Measurements from ENCODE around the gene RNF214.
"Not testable (repeated sequence)": the region's sequence is repeated elsewhere in the genome, so short reads cannot be mapped to it uniquely, and the experiment has no call there.

RNF214 gene

DNA sequence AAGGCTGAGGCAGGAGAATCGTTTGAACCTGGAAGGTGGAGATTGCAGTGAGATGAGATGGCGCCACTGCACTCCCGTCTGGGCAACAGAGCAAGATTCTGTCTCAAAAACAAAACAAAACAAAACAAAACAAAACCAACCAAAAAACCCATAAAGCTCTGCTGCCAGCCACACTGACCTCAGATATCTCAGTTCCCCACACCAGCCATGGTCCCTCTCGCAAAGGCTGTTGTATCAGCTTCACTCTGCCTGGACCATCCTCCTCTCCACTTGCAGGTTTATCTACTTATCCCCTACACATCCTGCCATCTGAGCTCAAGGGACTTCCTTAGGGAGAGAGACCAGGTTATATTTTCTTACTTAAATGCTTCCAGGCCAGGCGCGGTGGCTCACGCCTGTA lies 69.8 kb downstream of the RNF214 start:
- no peak for DNase-seq (ENCODE audit: low read depth)
- no peak overlapping the region for H3K4me3 ChIP-seq (ENCODE audit: low read depth, low read length)

DNA sequence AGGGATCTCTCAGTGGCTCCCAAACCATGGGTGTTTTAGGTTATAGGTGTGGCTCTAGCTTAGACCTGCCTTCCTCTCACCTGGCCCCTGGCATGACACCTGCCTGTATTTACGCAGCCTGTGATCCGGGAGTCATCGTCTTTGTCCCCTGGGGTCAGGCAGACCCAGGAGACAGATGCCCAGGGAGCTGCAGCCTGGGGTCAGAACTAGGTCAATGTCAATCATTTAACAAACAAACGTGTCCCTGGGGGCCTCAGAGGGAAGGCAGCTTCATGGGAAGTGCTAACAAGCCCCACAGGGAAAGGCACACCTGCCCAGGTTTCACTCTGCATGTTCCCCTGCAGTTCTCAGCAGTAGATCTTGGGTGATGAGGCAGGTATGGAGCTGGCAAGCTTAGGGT lies 70.6 kb downstream of the RNF214 start:
- no peak for DNase-seq (ENCODE audit: low read depth)
- H3K4me3 ChIP-seq (ENCODE audit: low read depth, low read length) = no peak overlapping the region

DNA sequence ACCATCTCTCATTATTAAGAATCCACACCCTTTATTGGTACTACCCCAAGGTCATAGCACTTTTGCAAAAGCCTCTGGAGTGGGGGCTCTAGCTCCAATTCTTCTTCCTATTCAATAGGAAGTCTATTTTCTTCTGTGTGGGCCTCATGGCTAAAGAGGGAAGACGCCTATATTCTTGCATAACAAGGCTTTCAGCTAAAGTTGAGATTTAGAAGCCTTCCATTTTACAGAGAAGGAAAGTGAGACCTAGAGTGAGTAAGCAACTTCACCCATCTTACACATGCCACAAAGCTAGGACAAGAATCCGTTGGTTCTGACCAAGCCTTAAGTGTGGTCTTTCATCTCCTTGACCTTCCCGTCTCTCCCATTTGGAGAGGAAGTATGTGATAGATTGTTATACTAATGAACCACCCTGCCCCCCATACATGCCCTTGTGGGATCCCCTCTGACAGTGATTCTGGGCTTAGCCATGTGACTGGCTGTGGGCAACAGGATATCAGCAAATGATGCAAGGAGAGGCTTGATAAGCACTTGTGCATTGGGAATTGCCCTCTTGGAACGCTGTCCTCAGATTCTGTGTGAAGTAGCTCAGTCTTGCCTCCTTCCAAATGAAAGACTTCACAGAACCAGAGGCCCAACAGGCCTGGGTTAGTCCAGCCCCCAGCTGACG lies 71.3 kb downstream of the RNF214 start:
- DNase-seq (ENCODE audit: low read depth) = no peak
- H3K4me3 ChIP-seq (ENCODE audit: low read depth, low read length) = no peak overlapping the region

DNA sequence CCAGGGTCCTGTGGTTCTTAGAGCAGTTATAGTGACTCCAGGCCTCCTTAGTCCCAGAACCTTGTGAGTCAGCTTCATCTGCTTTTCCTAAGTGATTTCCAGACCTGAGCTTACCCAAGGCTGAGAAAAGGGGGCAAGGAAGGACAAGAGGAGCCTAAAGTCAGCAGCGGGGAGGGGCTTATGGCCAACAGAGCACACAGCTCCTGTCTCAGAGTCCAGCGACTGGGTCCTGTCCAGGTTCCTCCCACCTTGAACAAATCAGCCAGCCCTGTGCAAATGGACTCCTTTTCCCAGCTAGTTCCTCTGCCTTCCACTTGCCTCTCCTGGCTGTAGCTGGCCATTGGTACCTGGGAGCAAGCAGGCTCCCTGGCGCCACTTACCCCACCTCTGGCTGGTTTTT lies 72.7 kb downstream of the RNF214 start:
- DNase-seq (ENCODE audit: low read depth) = no peak

DNA sequence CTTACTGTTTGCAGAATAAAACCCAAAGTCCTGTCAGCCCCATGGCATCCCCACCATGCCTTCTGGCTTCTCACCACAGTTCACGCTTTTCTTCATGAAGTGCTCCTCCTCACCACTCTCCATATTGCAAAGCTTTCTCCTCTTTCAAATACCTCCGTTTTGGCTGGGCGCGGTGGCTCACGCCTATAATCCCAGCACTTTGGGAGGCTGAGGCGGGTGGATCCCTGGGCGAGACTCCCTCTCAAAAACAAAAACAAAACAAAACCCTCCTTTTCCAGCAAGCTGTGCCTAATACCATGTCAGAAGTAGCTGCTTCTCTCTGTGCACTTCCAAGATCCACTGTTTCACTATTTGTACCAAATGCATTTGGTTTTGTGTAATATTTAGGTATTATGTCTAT lies 76.8 kb downstream of the RNF214 start:
- DNase-seq (ENCODE audit: low read depth) = no peak
- no peak overlapping the region for H3K4me3 ChIP-seq (ENCODE audit: low read depth, low read length)

More for the DNA sequence above, 72.7 kb downstream of the RNF214 start:
- H3K4me3 ChIP-seq (ENCODE audit: low read depth, low read length) = no peak overlapping the region

DNA sequence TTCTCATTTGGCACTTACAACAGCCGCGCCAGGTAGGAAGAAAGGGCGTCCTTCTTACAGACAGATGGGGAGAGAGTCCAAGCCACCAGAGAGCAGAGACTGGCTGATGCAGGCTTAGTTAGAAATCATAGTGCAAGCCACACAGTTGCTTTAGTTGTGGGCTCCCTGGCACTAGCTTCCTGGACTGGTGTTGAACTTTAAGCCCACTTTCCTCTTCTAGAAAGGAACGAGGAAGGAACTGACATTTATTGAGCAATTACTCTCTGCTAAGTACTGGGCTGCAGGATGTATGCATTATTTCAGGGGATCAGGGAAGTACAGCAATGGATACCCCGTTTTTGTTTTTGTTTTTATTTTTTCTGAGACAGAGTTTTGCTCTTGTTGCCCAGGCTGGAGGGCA lies 80.6 kb downstream of the RNF214 start:
- H3K4me3 ChIP-seq (ENCODE audit: low read depth, low read length) = no peak overlapping the region
- DNase-seq (ENCODE audit: low read depth) = no peak

DNA sequence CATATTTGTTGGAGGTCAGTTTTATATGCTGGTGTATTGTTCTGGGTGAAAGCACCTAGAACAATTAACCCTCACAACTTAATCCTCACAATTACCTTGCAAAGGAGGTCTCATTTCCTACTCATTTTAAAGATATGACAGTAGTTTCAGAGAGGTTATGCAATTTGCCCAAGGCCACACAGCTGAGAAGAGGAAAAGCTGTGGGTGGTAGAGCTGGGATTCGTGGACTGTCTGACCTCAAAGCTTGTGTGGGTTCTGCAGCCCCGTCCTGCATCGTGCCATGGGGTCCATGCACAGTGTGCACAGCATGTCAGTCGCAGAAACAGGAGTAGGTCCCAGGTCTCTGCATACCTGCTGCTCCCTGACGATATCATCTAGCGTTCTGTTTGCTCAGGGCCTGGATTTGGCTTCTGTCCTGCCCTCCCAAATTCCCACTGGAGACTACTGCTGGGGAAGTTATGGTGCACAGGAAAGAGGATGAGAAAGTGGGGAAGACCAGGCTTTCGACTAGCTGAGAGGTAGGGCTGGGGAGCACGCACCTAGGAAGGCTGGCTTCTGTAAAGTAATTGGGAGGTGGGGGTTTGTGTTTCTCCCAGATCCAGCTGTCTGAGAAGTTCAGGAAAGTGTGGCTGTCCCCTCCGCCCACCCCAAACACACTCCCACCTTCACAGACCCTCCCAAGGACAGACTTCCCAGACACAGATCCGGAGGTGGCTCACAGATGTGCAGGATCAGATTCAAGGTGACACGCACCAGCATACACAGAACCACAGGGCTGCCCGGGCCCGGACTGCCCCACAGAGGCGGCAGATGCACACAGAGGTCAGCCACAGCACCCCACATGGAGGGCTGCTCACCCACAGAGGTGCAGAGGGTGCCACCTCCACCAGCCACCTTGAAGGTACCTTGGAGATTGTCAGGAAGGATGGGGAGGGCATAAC lies 81.6 kb downstream of the RNF214 start:
- DNase-seq (ENCODE audit: low read depth) = no peak
- H3K4me3 ChIP-seq (ENCODE audit: low read depth, low read length) = peak overlapping the region; percentile 83

DNA sequence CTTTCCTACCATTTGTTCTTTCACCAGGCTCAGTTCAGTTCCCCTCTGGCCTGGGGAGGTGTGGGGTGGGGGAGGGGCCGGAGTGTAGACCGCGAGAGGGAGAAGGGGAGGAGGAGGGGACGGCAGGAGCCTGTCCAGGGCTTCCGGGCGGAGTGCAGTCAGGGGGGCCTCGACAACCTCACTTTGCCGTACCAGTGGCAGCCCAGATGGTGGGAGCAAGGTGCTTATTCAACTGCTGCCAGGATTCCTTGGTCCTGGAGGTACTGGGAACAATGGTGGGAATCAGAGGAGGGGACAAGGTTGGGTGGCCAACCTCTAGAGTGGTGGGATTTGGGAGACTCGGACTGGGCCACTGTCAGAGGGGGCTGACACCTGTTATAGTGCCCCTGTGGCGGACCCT lies 82.4 kb downstream of the RNF214 start:
- no peak for DNase-seq (ENCODE audit: low read depth)
- H3K4me3 ChIP-seq (ENCODE audit: low read depth, low read length) = peak overlapping the region; percentile 83

DNA sequence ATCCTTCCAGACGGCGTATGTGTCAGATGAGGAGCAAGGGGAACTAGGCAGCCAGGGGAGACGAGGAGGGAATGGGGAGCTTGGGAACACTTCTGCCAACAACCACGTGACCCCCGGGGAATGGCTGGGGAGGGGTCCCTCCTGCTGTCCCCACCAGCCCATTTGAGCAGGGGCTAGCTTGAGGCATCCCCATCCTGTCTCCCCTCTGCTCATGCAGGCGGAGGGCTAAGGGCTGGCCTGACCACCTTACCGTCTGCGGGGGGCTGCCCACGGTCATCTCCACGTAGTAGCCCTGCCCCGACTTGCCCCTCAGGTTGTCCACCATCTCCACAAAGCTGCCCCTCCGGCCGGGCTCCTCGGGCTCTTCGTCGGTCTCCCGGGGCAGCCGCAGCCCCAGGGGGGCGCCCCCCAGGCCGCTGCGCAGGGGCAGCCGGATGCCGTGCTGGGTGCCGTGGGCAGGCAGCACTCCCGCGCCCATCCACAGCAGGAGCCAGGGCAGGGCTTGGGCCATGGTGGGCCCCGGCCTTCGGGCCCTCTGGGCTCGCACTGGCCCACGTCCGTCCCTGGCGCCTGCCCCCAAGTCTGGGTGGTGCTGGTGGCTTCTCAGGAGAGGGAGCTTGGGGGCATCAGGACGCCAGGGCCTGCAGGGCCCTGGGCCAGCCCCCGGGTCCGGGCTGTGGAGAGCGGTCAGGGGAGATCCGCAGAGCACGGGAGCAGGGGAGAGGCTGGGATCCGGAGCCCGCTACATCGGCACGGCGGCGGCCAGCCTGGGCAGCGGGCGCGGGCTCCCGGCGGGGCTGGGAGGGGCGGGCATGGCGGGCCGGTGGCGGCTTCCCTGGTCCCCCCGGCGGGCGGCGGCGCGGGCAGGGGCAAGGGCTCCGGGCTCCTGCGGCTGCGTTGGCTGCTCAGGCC lies 83.1 kb downstream of the RNF214 start:
- H3K4me3 ChIP-seq (ENCODE audit: low read depth, low read length) = peak overlapping the region; percentile 83
- no peak for DNase-seq (ENCODE audit: low read depth)

DNA sequence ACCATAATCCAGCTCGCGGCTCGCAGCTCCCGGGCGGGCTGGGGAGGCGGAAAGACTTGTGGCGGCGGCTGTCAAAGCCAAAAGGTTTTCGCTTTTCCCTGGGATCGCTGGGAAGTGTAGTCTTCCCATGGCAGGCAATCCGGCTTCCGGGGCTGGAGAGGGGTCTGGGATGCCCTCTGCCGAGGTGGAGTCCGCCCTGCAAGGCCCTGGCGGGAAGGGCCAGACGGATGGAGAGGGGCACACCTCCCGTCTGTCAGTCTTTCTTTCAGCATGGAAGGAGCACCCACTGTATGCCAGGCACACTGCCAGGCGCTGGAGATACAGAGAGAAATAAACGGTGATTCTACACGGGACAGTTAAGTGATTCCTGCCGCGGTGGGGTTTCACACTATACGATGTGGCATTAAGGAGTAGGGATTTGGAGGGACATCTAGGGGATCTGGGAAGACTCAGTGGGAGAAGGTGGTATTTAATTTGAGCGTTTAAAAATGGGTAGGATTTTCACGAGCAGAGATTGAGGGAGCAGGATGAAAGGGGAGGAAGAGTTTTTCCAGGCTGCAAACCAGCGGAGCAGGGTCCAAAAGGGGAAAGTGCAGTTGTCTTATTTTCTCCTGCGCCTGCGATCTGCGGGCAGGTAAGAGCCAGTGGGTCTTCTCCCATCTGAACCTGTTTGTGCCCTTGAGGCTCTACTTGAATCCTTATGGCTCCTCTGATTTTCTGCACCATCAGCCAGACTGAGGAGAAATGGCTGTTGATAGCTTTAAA lies 83.9 kb downstream of the RNF214 start, which contains the start of gene BACE1:
BACE1 (minus strand) TSS at position 60 of the 765 bp plus-strand sequence. CDS start 461 bp downstream, outside the sequence.
- H3K4me3 ChIP-seq (ENCODE audit: low read depth, low read length) = peak within 1 kb of the TSS; percentile 83

DNA sequence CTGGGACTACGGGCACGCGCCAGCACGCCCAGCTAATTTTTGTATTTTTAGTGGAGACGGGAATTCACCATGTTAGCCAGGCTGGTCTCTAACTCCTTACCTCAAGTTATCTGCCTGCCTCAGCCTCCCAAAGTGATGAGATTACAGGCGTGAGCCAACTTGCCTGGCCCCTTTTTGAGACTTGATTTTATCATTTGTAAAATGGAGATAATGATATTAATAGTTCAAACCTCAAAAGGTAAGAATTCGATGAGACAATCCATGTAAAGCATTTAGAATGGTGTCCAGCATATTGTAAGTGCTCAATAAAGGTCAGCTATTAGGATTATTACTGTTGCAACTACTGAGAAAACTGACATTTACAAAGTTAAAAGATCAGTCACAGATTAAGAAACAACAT lies 86.3 kb downstream of the RNF214 start:
- DNase-seq (ENCODE audit: low read depth) = no peak

More for the DNA sequence above, 83.9 kb downstream of the RNF214 start, which contains the start of gene BACE1:
- peak; percentile 46 for DNase-seq (ENCODE audit: low read depth)

DNA sequence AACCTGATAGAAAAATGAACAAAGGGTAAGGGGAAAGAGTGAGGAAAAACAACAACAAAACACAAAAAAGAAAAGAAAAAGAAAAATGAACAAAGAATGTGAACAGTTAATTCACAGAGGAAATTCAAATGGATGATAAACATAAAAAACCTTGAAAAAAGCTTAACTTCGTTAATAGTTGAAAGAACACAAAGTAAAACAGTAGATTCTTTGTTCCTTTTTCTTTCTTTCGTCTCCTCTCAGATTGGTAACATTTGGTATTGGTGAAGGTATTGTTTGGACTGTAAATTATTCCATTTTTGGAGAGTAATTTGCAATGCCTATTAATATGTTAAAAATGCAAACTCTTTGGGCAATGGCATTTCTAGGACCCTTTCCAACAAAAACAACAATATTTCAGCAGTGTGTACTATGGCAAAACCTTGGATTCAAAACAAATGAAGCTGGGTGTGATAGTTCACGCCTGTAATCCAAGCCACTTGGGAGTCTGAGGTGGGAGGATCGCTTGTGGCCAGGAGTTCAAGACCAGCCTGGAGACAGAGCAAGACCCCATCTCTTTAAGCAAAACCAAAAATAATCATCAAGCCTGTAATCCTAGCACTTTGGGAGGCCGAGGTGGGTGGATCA lies 86.9 kb downstream of the RNF214 start:
- H3K4me3 ChIP-seq (ENCODE audit: low read depth, low read length) = no peak overlapping the region
- DNase-seq (ENCODE audit: low read depth) = no peak

More for the DNA sequence above, 86.3 kb downstream of the RNF214 start:
- no peak overlapping the region for H3K4me3 ChIP-seq (ENCODE audit: low read depth, low read length)

DNA sequence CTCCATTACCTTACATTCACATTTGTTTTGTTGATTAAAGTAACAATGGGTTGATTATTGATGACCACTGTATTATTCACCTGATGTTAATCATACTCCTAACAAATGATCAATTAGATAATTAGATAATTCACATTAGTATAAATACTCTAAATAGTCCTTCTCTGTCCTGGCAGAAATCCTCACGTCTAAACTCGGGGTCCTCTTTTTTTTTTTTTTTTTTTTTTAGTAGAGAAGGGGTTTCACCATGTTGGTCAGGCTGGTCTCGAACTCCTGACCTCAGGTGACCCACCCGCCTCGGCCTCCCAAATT lies 94.7 kb downstream of the RNF214 start:
- H3K4me3 ChIP-seq (ENCODE audit: low read depth, low read length) = peak overlapping the region; percentile 84
- not testable (repeated sequence) for DNase-seq (ENCODE audit: low read depth)

DNA sequence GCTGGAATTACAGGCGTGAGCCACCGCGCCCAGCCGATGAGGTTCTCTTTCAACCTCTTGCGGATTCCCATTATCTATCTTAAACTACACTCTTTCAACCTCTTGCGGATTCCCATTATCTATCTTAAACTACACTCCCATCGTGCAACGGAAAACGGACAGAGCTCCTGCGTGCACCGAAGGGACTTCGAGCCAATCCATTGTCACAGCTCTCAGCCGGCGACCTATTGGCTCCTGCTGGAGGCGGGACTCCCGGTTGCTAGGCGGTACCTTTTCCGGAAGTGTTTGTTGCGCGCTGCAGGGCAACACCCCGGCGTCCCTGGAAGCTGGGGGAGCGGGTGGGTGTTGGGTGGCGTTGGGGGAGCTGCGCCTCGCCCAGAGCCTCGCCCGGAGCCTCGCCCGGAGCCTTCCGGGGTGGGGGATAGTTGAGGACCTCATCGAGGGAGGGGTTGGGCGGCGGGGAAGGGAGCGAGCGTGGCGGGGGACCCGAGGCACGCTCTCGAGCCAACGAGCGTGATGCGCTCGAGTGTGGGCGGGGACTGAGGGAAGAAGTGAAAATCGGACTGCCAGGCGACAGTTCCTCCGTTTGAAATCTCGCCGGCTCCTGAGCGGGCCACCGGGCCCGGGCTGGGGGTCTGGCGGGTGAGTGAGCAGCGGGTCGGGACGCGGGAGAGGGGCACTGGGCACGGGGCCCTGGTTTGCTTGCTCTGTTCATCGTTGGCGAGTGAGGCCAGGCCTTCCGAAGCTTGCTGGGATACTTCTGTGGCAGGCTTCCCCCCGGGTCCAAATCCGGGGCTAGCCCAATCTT lies 95.3 kb downstream of the RNF214 start, which contains the start of gene CEP164:
CEP164 (plus strand) TSS at position 288 of the 808 bp plus-strand sequence. CDS start 10,733 bp downstream, outside the sequence.
- H3K4me3 ChIP-seq (ENCODE audit: low read depth, low read length) = peak within 1 kb of the TSS; percentile 84
- peak; percentile 88 for DNase-seq (ENCODE audit: low read depth)

DNA sequence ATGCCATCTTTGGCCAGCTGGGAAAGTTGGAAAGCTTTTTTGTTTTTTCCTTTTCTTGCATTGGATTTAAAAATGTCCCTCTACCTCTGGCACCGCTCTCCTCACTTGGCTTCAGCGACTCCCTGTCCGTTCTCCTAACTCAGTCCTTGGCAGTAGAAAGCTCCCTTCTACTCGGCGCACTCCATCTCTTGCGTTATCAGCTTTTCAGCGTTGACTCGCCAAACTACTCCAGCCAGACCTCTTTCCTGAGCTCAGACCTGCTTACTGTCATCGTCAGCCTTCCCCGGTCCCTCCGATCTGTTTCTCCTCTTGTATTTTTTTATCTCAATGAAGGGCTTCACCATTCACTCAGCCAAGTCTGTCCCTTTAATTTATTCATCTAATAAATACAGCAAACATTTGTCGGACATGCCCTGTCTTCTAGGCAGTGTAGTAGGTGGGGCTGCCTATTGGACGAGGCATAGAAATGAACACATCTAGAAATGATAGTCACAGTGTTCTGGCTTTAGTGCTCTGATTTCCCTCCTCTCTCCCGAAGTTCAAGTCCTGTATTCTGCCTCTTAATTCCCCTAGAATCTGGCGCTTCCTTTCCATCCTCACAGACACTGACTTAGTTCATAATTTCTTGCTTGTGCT lies 96.0 kb downstream of the RNF214 start:
- peak overlapping the region; percentile 84 for H3K4me3 ChIP-seq (ENCODE audit: low read depth, low read length)
- DNase-seq (ENCODE audit: low read depth) = no peak

DNA sequence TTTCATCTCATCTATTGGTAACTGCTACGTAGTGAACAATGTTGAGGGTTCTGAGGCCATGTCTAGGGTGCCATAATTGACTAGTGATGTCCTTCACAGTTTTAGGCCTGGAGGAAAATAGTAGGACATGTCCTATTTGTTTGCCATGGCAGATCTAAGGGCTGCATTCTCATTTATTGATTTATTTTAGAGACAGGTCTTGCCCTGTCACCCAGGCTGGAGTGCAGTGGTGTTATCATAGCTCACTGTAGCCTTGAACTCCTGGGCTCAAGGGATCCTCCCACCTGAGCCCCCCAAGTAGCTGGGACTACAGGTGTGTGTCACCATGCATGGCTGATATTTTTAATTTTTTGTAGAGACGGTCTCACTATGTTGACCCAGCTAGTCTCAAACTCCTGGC lies 100.4 kb downstream of the RNF214 start:
- H3K4me3 ChIP-seq (ENCODE audit: low read depth, low read length) = no peak overlapping the region
- DNase-seq (ENCODE audit: low read depth) = no peak

DNA sequence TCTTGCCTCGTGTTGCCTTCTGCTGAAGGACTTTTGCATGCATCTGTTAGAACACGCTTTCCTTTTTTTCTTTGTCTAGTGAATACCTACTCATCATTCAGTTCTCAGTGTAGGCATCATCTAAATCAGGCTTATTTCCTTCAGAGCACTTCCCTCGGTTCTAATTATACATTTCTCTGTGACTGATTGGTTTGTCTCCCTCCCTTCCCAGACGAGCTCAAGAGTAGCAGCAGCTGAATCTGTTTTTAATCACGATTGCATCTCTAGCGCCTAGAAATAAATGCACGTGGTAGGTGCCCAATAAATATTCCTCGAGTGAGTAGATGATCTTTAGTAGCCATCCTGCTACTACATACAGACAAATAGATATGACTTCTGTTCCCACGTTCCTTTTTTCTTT lies 101.4 kb downstream of the RNF214 start:
- no peak for DNase-seq (ENCODE audit: low read depth)
- H3K4me3 ChIP-seq (ENCODE audit: low read depth, low read length) = no peak overlapping the region
